ENCODE data around the gene LRCH2.

LRCH2 gene

DNA sequence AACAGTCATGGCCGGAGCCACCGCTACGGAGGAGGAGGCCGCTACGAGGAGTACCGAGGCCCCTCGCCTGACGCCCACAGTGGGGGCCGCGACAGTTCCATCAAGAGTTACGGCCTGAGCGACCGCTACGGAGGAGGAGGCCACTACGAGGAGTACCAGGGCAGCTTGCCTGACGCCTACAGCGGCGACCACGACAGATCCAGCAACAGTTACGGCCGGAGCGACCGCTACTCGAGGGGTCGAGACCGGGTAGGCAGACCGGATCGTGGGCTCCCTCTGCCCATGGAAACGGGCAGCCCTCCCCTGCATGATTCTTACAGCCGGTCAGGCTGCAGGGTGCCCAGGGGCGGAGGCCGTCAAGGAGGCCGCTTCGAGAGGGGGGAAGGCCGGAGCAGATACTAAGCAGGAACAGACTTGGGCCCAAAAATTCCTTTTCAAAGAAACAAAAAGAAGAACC is 41.6 kb downstream of the LRCH2 start:
- no peak for DNase-seq

DNA sequence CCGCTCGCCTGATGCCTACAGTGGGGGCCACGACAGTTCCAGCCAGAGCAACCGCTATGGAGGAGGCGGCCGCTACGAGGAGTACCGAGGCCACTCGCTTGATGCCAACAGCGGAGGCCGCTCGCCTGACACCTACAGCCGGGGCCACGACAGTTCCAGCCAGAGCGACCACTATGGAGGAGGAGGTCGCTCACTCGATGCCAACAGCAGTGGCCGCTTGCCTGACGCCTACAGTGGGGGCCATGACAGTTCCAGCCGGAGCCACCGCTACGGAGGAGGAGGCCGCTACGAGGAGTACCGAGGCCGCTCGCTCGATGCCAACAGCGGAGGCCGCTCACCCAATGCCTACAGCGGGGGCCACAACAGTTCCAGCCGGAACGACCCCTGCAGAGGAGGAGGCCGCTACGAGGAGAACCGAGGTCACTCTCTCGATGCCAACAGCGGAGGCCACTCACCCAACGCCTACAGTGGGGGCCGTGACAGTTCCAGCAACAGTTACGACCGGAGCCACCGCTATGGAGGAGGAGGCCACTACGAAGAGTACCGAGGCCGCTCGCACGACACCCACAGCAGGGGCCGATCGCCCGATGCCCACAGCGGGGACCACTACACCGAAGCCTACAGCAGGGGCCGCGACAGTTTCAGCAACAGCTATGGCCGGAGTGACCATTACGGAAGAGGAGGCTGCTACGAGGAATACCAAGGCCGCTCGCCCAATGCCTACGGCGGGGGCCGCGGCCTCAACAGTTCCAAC is 42.2 kb downstream of the LRCH2 start:
- no peak for DNase-seq

DNA sequence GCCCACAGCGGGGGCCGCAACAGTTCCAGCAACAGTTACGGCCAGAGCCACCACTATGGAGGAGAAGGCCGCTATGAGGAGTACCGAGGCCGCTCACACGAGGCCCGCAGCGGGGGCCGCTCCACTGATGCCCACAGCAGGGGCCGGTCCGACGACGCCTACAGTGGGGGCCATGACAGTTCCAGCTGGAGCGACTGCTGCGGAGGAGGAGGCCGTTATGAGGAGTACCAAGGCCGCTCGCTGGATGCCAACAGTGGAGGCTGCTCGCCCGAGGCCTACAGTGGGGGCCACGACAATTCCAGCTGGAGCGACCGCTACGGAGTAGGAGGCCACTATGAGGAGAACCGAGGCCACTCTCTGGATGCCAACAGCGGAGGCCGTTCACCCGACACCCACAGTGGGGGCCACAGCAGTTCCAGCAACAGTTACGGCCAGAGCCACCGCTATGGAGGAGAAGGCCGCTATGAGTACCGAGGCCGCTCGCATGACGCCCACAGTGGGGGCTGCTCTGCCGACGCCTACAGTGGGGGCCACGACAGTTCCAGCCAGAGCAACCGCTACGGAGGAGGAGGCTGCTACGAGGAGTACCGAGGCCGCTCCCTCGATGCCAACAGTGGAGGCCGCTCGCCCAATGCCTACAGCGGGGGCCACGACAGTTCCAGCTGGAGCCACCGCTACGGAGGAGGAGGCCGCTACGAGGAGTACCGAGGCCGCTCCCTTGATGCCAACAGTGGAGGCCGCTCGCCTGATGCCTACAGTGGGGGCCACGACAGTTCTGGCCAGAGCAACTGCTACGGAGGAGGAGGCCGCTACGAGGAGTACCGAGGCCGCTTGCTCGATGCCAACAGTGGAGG is 43.0 kb downstream of the LRCH2 start:
- DNase-seq = no peak

DNA sequence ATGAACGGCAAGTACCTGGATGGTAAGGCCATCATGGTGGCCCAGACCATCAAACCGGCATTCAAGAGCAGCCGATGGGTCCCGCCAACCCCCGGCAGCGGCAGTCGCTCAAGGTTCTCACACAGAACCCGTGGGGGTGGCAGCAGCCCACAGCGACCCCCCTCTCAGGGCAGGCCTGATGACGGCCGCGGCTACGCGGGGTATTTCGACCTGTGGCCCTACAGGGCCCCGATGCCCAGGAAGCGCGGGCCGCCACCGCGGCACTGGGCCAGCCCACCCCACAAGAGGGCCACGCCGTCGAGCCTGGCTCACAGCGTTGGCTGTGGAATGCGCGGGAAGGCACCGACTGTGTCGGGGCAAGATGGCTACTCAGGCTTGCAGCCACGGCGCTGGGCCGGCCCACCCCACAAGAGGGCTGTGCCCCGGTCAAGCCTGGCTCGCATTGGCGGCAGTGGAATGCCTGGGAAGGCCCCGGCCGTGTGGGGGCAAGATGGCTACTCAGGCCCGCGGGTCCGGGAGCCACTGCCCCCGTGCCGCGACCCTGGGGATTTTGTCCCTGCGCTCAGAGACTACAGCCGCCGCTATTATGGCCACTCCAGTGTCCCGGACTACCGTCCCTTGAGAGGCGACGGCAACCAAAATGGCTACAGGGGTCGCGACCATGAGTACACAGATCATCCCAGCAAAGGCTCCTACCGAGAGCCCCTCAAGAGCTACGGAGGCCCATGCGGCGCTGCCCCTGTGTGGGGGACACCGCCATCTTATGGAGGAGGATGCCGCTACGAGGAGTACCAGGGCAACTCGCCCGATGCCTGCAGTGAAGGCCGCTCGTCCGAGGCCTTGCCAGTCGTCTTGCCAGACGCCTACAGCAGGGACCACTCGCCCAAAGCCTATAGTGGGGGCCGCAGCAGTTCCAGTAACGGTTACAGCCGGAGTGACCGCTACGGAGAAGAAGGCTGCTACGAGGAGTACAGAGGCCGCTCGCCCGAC is 44.0 kb downstream of the LRCH2 start:
- DNase-seq = no peak

DNA sequence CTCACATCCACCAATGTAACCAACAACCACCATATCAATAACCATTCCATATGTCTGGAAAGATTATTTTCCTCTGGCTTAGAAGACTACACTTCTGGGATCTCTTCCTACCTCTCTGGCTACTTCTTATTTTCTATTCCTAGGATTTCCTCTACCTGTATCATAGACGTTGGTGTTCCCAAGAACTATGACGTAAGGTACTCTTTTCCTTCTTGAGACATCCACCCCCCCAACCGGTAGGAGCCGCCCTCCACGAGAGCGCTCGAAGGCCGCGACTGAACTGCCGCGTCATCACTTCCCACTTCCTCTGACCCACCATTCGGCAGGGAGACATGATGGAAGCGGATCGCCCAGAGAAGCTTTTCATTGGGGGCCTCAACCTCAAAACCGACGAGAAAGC is 44.8 kb downstream of the LRCH2 start, which contains the start of gene RBMXL3:
Gene RBMXL3, plus strand, starts transcription at position 301 of the 400 bp plus-strand sequence. Its CDS starts 32 bp downstream, at position 333.
- no peak for DNase-seq

DNA sequence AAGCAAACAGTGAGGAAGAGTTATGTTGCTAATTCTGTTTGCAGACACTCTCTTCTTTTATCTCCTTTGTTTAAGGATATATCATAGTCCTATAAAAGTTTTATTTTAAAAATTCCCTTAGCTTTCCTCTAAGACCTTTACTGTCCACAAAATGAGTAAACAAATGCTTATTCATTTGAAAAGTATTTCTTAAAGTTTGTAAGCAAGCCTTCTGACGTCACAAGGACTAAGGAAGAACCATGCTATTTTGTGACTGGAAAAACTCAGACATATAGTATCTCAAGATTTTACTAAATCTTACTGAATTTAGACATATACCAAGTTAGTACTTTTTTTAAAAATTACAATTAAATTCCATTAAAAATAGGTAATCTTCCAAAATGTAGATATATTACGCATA is 49.9 kb downstream of the LRCH2 start:
- DNase-seq = no peak

DNA sequence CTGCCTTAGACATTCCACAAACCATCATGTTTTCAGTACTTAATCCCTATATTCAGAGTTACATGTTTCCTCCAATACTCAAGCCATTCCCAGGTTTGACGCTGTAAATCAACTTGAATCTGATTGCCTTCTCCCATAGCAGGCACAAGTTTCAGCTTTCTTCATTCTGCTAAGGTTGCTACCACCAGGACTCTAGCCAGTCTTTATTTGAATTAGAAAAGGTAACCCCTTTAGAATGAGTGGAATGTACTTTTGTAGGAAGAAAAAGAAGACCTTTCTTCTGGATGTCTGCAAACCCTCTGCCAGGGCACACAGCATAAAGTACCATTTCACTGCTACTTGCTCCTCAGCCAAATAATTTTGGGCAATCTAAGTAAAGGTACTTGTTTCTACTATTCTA is 55.4 kb downstream of the LRCH2 start:
- no peak for DNase-seq

DNA sequence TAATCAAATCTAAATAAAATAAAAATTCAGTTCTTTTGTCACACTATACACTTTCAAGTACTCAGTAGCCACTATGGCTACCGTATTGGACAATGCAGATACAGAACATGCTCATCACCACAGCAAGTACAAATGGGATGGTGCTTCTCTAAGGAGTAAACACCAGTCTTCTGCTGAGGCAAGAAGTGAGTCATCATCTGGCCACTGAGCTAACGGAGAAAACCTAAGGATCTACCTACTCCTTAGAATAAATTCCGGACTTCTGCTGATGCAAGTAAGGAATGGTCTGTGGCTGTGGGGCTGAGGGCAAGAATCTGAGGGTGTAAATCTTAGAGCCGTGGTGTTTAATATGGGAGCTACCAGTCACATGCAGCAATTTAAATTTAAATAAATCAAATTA is 56.0 kb downstream of the LRCH2 start:
- DNase-seq = no peak

DNA sequence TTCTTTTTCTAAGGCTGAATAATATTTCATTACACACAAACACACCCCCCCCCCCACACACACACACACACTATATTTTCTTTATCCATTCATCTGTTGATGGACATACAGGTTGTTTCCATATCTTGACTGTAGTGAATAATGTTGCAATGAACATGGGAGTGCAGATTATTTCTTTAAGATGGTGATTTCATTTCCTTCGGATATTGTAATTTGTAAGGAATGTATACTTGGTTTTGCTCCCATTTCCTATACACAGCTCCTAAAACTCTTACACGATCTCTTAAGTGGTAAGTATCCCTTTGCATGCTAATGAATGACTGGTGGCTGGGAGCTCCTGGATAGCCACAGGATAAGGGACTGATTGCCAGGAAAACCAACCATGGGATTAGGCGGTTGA is 59.3 kb downstream of the LRCH2 start:
- DNase-seq = no peak

DNA sequence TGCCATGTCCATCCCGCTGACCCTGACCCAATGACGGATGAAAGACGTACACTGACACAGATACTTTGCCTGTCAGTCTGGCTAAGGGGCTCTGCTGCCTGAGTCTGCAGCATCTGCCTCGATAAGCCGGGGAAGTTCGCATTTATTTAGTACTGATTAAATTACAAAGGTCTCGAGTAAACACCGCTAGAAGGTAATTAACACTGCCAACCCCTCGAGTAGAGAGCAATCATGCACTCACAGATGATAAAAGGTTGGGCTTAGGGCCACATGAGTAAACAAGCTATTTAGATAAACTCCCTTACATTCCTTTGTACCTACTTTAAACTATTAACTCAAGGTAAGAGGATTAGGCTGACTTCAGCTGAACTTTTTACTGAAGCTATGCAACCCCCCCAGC is 60.7 kb downstream of the LRCH2 start:
- DNase-seq = no peak

DNA sequence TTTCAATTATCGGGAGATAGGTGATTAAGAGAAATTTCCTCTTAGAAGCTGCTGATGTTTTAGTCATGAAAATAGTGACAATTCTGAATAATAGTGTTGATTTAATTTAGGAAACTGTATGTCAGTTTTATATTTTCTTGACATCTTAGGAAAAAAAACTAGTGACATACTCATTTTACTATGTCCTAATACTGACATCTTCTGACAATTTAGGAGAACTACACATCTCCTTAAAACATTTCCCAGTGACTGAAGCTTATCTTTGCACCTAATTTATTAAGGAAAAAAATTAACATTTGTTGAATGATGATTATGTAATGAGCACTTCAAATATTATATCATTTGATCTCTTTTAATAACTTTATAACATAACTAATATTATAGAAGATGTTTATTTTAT is 86.7 kb downstream of the LRCH2 start:
- no peak for DNase-seq

DNA sequence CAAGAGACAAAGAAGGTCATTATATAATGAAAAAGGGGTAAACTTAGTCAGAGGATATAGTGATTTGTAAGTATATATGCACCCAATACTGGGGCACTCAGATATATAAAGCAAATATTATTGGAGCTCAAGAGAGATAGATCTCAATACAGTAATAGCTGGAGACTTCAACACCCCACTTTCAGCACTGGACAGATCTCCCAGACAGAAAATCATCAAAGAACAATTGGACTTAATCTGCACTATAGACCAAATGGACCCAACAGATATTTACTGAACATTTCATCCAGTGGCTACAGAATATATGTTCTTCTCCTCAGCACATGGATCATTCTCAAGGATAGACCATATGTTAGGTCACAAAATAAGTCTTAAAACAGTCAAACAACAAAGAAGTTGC is 91.8 kb downstream of the LRCH2 start:
- DNase-seq = no peak

DNA sequence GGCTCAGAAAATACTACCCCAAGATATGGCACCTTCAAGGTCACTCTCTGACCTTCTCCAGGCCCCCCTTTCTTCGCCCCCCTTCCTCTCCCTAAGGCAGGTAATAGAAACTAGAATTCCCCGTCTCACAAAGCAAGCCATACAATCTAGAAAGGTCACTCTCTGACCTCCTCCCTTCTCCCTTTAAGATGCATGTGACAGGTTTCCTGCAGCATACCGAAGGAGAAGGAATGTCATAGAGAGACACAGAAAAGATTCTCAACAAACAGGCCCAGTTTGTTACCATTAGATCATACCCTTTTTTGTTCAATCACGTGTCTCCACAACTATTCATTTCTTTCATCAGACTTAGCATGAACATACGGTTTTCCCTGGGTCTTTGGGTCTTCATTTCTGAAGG is 95.9 kb downstream of the LRCH2 start:
- no peak for DNase-seq

DNA sequence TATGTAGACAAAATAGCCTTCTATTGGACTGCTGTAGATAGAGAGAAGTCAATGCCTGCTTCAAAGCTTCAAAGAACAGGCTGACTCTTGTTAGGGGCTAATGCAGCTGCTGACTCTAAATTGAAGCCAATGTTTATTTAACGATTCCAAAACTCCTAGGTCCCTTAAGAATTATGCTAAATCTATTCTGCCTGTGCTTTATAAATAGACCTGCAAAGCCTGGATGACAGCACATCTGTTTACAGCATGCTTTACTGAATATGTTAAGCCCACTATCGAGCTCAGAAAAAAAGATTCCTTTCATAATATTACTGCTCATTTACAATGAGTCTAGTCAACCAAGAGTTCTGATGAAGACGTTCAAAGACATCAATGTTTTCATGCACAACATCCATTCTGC is 99.5 kb downstream of the LRCH2 start:
- DNase-seq = no peak

DNA sequence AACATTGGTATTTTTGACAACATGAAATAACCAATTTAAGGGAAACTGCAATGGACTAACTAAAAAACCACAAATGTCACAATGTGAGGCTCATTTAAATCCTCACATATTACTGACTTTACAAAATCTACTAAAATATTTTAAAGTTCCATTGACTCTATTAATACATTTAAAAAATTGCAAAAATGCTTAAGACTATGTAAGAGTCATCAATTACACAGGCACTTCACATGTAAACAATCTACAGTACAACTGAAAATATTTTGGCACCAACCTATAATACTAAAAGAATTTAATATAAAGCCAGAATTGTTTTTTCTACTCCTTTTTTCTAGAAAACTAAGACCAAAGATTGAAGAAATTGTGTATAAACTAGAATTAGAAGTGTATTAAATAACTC is 121.5 kb downstream of the LRCH2 start:
- DNase-seq = no peak

DNA sequence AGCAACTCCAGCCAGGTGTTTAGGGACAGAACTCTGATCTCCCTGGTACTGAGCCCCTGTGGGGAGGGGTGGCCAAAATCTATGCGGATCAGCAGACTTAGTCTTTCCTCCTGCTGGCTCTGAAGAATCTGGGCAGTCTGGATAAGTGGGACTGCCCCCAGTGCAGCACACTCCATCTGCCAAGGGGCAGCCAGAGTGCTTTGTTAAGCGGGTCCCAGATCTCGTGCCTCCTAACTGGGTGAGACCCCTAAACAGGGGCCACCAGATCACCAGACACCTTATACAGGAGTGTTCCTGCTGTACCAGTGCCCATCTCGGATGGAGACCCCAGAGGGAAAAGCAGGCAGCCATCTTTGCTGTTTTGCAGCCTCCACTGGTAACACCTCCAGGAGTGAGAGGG is 135.0 kb downstream of the LRCH2 start:
- no peak for DNase-seq

DNA sequence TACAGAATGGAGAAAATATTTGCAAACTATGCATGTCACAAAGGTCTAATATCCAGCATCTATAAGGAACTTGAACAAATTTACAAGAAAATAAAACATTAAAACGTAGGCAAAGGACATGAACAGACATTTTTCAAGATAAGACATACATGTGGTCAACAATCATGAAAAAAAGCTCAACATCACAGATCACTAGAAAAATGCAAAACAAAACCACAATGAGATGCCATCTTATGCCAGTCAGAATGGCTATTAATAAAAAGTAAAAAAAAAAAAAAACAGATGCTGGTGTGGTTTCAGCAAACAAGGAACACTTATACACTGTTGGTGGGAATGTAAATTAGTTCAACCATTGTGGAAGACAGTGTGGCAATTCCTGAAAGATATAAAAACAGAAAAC is 140.7 kb downstream of the LRCH2 start:
- no peak for DNase-seq

DNA sequence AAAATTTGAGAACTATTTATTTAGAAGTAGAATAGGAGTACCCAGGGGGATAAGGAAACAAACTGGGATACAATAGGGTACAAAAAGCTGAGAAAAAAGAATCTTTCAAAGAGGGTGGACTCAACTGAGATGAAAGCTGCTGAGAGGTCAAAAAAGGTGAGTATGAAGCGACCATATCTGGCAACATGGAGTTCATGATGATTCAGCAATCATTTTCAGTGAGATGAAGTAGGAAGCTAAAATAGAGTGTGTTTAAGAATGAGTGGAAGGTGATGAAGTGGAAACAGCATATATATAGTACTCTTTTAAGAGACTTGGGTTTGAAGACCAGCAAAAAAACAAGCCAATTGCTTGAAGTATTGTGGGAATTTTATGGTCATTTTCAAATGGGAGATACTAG is 144.5 kb downstream of the LRCH2 start:
- DNase-seq = no peak

DNA sequence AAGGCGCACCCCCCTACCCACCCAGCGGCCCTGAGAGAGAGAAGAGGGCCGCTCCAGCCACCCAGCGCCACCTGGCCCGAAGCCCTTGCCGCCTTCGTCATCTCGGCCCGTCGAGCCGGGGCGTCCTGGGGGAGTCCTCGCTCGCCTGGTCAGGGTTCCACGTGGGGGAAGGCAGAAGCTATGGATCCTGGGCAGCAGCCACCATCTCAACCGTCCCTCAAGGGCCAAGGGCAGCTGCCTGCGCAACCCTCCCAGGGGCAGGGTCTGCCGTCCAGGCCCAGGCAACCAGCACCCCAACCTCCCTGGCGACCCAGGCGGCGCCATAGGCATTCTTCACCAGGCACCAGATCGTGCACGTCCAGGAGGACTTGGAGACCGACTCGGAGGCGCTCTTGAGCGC is 165.0 kb downstream of the LRCH2 start:
- no peak for DNase-seq

DNA sequence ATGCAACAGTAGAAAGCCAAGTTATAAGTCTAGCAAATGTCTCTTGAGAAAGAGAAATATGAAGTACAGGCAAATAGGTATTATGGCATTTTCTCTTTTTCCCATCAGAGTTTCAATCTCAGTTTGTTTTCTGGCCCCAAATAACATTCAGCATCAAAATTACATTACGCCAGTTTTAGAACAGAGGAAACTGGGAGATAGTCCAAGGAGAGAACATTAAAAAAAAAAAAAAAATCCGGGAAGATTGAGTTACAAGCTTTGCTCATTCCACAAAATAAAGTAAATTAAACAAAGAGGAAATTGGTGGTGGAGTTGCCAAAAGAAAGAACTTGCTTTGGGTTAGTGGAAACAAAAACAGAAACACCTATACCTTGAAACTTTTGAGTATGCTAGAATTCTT is 166.1 kb downstream of the LRCH2 start:
- DNase-seq = no peak

DNA sequence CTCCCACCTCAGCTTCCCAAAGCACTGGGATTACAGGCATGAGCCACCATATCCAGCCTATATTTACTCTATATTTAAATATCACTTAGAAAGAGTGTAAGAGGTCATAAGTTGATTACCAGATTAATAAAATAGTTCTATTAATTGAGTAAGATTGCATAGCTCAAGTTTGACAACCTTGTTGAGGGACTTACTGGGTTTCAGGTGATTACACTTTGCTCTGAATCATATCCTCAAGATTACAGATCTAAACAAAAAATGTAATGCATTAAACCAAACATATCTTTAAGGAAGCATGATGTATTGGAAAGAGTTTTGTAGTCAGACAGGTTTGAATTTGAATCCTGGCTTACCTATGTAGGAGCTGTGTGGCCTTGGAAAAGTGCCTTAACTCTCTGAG is 168.6 kb downstream of the LRCH2 start:
- DNase-seq = no peak

Measured in CD4-positive, alpha-beta T cell treated with Interleukin-12 subunit alpha and Interleukin-12 subunit beta, for 1 hour (primary cell).